Ishikawa (cell line): ENCODE measurements around the gene SLC15A1.

ENCODE experiments used
- CREB1 ChIP-seq: IDR thresholded peaks from 2 replicates; pipeline ENCODE4 v1.6.1; 2012; ENCODE audit warnings: low read depth
- EGR1 ChIP-seq: IDR thresholded peaks from 2 replicates; pipeline ENCODE4 v1.6.1; 2012
- EP300 ChIP-seq: IDR thresholded peaks from 2 replicates; pipeline ENCODE4 v1.6.1; 2012; ENCODE audit warnings: borderline replicate concordance
- FOXM1 ChIP-seq: IDR thresholded peaks from 2 replicates; pipeline ENCODE4 v1.6.1; 2012; ENCODE audit warnings: low read depth, borderline replicate concordance
- NFIC ChIP-seq: IDR thresholded peaks from 2 replicates; pipeline ENCODE4 v1.6.1; 2012
- RAD21 ChIP-seq: IDR thresholded peaks from 2 replicates; pipeline ENCODE4 v1.6.1; 2012; ENCODE audit warnings: low read depth
- TAF1 ChIP-seq: IDR thresholded peaks from 2 replicates; pipeline ENCODE4 v1.6.1; 2012; ENCODE audit warnings: low read depth, mild to moderate bottlenecking
- TCF12 ChIP-seq: IDR thresholded peaks from 2 replicates; pipeline ENCODE4 v1.6.1; 2012; ENCODE audit warnings: low read depth
- TEAD4 ChIP-seq: IDR thresholded peaks from 2 replicates; pipeline ENCODE4 v1.6.1; 2012
- YY1 ChIP-seq: IDR thresholded peaks from 2 replicates; pipeline ENCODE4 v1.6.1; 2012; ENCODE audit warnings: low read depth
- ZBTB7A ChIP-seq: IDR thresholded peaks from 2 replicates; pipeline ENCODE4 v1.6.1; 2012; ENCODE audit warnings: low read depth
- TF ChIP-seq, protein P1 (sequence below): IDR thresholded peaks from 2 replicates; pipeline ENCODE4 v1.6.1; 2012
- TF ChIP-seq, protein P2 (sequence below): IDR thresholded peaks from 2 replicates; pipeline ENCODE4 v1.6.1; 2012; ENCODE audit warnings: low read depth, mild to moderate bottlenecking
- TF ChIP-seq, protein P3 (sequence below): IDR thresholded peaks from 2 replicates; pipeline ENCODE4 v1.6.1; 2012

Gene SLC15A1

DNA sequence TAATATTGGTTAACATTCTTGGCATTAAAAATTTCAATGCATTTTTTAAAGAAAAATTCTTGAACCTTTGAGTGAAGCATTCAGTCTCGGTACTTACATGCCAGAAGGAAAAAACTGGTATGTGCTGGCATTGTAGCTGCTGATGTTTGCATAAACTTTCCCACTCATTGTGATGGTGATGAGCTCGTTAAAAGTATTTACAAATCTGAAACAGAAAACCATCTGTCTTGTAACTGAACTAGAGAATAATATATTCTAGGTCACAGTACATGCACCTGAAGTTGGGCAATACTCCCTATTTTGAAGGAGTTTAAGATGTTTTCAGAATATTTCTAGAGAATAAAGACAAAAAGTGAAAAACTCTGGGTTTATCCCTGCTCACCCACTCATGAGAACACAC lies 64.1 kb downstream of the SLC15A1 start:
- TF ChIP-seq, protein P1, sequence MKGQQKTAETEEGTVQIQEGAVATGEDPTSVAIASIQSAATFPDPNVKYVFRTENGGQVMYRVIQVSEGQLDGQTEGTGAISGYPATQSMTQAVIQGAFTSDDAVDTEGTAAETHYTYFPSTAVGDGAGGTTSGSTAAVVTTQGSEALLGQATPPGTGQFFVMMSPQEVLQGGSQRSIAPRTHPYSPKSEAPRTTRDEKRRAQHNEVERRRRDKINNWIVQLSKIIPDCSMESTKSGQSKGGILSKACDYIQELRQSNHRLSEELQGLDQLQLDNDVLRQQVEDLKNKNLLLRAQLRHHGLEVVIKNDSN = no peak

DNA sequence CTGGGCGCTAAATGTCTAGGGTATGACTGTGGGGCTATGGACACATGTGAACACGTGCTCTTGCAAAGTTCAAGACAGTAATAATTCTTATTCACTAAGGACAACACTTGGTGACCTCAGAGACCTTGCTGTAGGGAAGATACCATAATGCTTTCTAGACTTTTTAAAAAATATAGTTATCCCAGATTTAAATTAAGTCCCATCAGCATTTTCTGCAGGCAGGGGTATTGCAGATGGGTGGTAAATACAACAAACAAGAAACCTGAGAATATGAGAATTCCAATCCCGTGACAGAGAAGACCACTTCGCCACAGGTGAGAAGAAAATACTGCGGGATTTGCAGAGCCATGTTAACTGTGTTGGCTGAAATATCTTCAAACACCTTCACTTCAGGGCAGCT lies 65.2 kb downstream of the SLC15A1 start:
- TF ChIP-seq TEAD4 (no peak), FOXM1 (no peak), YY1 (no peak), NFIC (no peak)

DNA sequence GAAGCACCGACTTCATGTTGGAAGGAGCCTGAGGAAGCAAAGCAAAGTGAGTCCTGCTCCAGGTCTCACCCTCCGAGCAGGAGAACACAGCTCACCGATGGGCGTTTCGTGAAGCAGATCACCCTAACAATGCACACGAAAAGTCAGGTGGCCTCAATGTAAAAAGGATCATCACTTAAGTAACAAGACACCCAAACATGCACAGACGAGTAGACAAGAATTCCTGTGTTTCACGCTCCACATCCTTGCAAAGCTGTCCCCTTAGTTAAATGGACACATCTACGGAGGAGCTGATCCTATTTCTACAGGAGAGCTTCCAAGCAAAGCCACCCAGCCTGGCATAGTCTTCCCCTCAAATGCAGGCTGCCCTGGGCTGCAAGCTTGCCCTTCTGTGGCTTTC lies 66.2 kb downstream of the SLC15A1 start:
- TF ChIP-seq, protein P2, sequence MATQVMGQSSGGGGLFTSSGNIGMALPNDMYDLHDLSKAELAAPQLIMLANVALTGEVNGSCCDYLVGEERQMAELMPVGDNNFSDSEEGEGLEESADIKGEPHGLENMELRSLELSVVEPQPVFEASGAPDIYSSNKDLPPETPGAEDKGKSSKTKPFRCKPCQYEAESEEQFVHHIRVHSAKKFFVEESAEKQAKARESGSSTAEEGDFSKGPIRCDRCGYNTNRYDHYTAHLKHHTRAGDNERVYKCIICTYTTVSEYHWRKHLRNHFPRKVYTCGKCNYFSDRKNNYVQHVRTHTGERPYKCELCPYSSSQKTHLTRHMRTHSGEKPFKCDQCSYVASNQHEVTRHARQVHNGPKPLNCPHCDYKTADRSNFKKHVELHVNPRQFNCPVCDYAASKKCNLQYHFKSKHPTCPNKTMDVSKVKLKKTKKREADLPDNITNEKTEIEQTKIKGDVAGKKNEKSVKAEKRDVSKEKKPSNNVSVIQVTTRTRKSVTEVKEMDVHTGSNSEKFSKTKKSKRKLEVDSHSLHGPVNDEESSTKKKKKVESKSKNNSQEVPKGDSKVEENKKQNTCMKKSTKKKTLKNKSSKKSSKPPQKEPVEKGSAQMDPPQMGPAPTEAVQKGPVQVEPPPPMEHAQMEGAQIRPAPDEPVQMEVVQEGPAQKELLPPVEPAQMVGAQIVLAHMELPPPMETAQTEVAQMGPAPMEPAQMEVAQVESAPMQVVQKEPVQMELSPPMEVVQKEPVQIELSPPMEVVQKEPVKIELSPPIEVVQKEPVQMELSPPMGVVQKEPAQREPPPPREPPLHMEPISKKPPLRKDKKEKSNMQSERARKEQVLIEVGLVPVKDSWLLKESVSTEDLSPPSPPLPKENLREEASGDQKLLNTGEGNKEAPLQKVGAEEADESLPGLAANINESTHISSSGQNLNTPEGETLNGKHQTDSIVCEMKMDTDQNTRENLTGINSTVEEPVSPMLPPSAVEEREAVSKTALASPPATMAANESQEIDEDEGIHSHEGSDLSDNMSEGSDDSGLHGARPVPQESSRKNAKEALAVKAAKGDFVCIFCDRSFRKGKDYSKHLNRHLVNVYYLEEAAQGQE = no peak
- TF ChIP-seq TCF12 (no peak), CREB1 (no peak), EP300 (no peak)
- TF ChIP-seq, protein P1 = no peak

GRCh38 chr13:98685146-98685545 lies 67.3 kb downstream of the SLC15A1 start:
- TF ChIP-seq CREB1 = no peak
- TF ChIP-seq TCF12 = no peak
- no peak for TF ChIP-seq FOXM1

- TF ChIP-seq FOXM1 (no peak), TEAD4 (no peak), EGR1 (no peak), TCF12 (no peak), NFIC (no peak), TAF1 (no peak), ZBTB7A (no peak), CREB1 (no peak), RAD21 (no peak)
- TF ChIP-seq, protein P2 = no peak
These were observed 71.4 kb downstream of the SLC15A1 start for GRCh38 chr13:98681049-98681448.

DNA sequence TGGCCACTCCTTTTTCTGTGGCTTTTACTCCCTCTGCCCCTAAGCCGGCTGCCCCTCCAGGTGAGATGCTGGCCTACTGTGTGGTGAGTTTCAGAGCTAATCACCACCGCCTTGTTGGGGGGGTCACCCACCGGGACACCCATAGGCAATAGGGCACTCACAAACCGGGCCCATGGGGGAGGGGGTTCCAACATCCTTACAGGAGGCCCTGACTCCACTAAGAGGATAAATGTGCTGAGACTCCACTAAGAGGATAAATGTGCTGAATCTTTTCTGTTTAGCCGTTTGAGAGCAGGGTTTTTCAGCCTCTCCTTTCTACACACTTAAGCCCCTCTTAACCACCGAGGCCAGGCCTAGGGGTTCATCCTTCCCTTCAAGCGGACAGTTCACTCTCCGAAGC lies 73.7 kb downstream of the SLC15A1 start:
- TF ChIP-seq NFIC = no peak
- TF ChIP-seq, protein P3, sequence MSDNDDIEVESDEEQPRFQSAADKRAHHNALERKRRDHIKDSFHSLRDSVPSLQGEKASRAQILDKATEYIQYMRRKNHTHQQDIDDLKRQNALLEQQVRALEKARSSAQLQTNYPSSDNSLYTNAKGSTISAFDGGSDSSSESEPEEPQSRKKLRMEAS = no peak
- TF ChIP-seq EGR1 = no peak
- TF ChIP-seq TEAD4 = no peak

- TF ChIP-seq TEAD4 (no peak), CREB1 (no peak), EP300 (no peak), ZBTB7A (no peak), FOXM1 (no peak)
- TF ChIP-seq, protein P2 = no peak
- TF ChIP-seq, protein P1 = no peak
- TF ChIP-seq, protein P3 = no peak
These were observed 75.1 kb downstream of the SLC15A1 start for GRCh38 chr13:98677398-98677797.
